IMR-90 (cell line): Measurements from ENCODE around the gene ZNF653. TPM values are rescaled to one million over a fixed set of nuclear protein-coding genes. Genes with fewer than 3 reads are reported as not detected.

Source experiments
- ATAC-seq: fragments of 200-7000 bp; cut with Tn5 transposase; 2 replicates; pipeline ENCODE4 v1.9.1; 2020; ENCODE audit warnings: low read depth, mild to moderate bottlenecking, moderate library complexity
- BruUV-seq: library from RNA; stranded (reverse); fragments of 400-500 nt; replicated peaks from 2 replicates; lab custom pipeline; 2021; lab: Mats Ljungman, UMichigan
- CTCF ChIA-PET: fragments of 300-600 bp; formaldehyde crosslinking; extraction: SDS; loops from one replicate; lab custom pipeline; 2021; ENCODE audit warnings: antibody characterized with exemption; lab: Yijun Ruan, JAX
- POLR2A ChIA-PET: fragments of 300-600 bp; sonication (Branson Sonifier 250); formaldehyde crosslinking; loops from one replicate; lab custom pipeline; 2022; ENCODE audit warnings: antibody characterized with exemption; ENCODE audit not compliant: unreplicated experiment; lab: Charles Lee
- DNase-seq: peaks from one replicate; pipeline ENCODE4 v3.0.0; 2013
- H2AFZ ChIP-seq: replicated peaks from 2 replicates; pipeline ENCODE3; 2013; ENCODE audit warnings: low read length, mild to moderate bottlenecking; ENCODE audit not compliant: poor library complexity
- H2AK5ac ChIP-seq: 2 replicates; pipeline ENCODE4 v1.6.1; 2013; ENCODE audit warnings: low read depth, low read length, inconsistent platforms
- H2AK9ac ChIP-seq: replicated peaks from 2 replicates; pipeline ENCODE3; 2013; ENCODE audit warnings: mild to moderate bottlenecking, low read depth, low read length, moderate library complexity; ENCODE audit not compliant: poor library complexity
- H2BK120ac ChIP-seq: 2 replicates; pipeline ENCODE4 v1.6.1; 2013; ENCODE audit warnings: low read depth, low read length, inconsistent platforms
- H2BK15ac ChIP-seq: 3 replicates; pipeline ENCODE4 v1.6.1; 2013; ENCODE audit warnings: low read depth, low read length, inconsistent platforms
- H2BK20ac ChIP-seq: 2 replicates; pipeline ENCODE4 v1.6.1; 2013; ENCODE audit warnings: low read depth, mild to moderate bottlenecking, inconsistent platforms, low read length, moderate library complexity
- H2BK5ac ChIP-seq: 2 replicates; pipeline ENCODE4 v1.6.1; 2013; ENCODE audit warnings: mild to moderate bottlenecking, low read depth, low read length, inconsistent platforms; ENCODE audit not compliant: poor library complexity, severe bottlenecking
- H3K14ac ChIP-seq: replicated peaks from 2 replicates; pipeline ENCODE4 v1.6.1; 2013; ENCODE audit warnings: low read depth, low read length, inconsistent platforms
- H3K18ac ChIP-seq: 2 replicates; pipeline ENCODE4 v1.6.1; 2013; ENCODE audit warnings: low read depth, low read length, control low read depth
- H3K23ac ChIP-seq: 2 replicates; pipeline ENCODE4 v1.6.1; 2013; ENCODE audit warnings: low read depth, low read length, inconsistent platforms
- H3K27ac ChIP-seq: 2 replicates; pipeline ENCODE4 v1.5.1; 2013; ENCODE audit warnings: mild to moderate bottlenecking, control low read depth, low read length; ENCODE audit not compliant: insufficient read depth
- H3K27me3 ChIP-seq: 2 replicates; pipeline ENCODE4 v1.6.1; 2013; ENCODE audit warnings: low read length; ENCODE audit not compliant: control insufficient read depth, insufficient read depth
- H3K36me3 ChIP-seq: 2 replicates; pipeline ENCODE4 v1.6.1; 2013; ENCODE audit warnings: low read length, mixed read lengths; ENCODE audit not compliant: control insufficient read depth, insufficient read depth
- H3K4ac ChIP-seq: 2 replicates; pipeline ENCODE4 v1.6.1; 2013; ENCODE audit warnings: low read depth, low read length, inconsistent platforms
- H3K4me1 ChIP-seq: 2 replicates; pipeline ENCODE4 v1.6.1; 2013; ENCODE audit warnings: low read length, mixed read lengths; ENCODE audit not compliant: control insufficient read depth, insufficient read depth
- H3K4me2 ChIP-seq: 2 replicates; pipeline ENCODE4 v1.6.1; 2013; ENCODE audit warnings: low read depth, mild to moderate bottlenecking, control low read depth, low read length, moderate library complexity
- H3K4me3 ChIP-seq: 2 replicates; pipeline ENCODE4 v1.5.1; 2013; ENCODE audit warnings: low read depth, mild to moderate bottlenecking, control low read depth, low read length, moderate library complexity; ENCODE audit not compliant: insufficient read depth
- H3K56ac ChIP-seq: 2 replicates; pipeline ENCODE4 v1.6.1; 2013; ENCODE audit warnings: low read length, inconsistent platforms; ENCODE audit not compliant: insufficient read depth; ENCODE audit errors: extremely low read depth
- H3K79me1 ChIP-seq, 2 experiments: 2 replicates each; pipeline ENCODE4 v1.6.1; 2013; ENCODE audit warnings: low read length in 2 of 2, inconsistent platforms in 1 of 2, low read depth in 1 of 2
- H3K9ac ChIP-seq: 2 replicates; pipeline ENCODE4 v1.6.1; 2013; ENCODE audit warnings: low read depth, low read length, control low read depth
- H3K9me1 ChIP-seq: 2 replicates; pipeline ENCODE4 v1.6.1; 2013; ENCODE audit warnings: low read length, inconsistent platforms; ENCODE audit not compliant: insufficient read depth
- H3K9me3 ChIP-seq: 2 replicates; pipeline ENCODE4 v1.6.1; 2013; ENCODE audit warnings: low read length; ENCODE audit not compliant: control insufficient read depth, insufficient read depth
- H4K20me1 ChIP-seq: 2 replicates; pipeline ENCODE4 v1.6.1; 2013; ENCODE audit warnings: low read length, inconsistent platforms; ENCODE audit not compliant: insufficient read depth
- H4K5ac ChIP-seq: 2 replicates; pipeline ENCODE4 v1.6.1; 2013; ENCODE audit warnings: mild to moderate bottlenecking, low read depth, low read length, control low read depth
- H4K8ac ChIP-seq, 2 experiments: 2 replicates each; pipeline ENCODE4 v1.6.1; 2013; ENCODE audit warnings: low read depth in 2 of 2, low read length in 2 of 2, control low read depth in 1 of 2, inconsistent platforms in 1 of 2
- H4K91ac ChIP-seq: 2 replicates; pipeline ENCODE4 v1.6.1; 2013; ENCODE audit warnings: low read depth, low read length, inconsistent platforms; ENCODE audit not compliant: insufficient read depth
- BHLHE40 ChIP-seq: fragments of 150-350 bp; IDR thresholded peaks from 2 replicates; pipeline ENCODE4 v1.6.1; 2016; ENCODE audit warnings: mild to moderate bottlenecking, low read depth, low read length
- CEBPB ChIP-seq: IDR thresholded peaks from 2 replicates; pipeline ENCODE4 v1.6.1; 2012; ENCODE audit warnings: low read depth, low read length, improper control_type of control experiment
- CHD1 ChIP-seq: IDR thresholded peaks from 2 replicates; pipeline ENCODE4 v1.6.1; 2012; ENCODE audit warnings: low read depth, low read length, improper control_type of control experiment
- CTCF ChIP-seq: conservative IDR thresholded peaks from 2 replicates; pipeline ENCODE4 v1.5.1; 2012; ENCODE audit warnings: mild to moderate bottlenecking, low read depth, low read length, improper control_type of control experiment
- FOS ChIP-seq: fragments of 150-350 bp; IDR thresholded peaks from 2 replicates; pipeline ENCODE4 v1.6.1; 2016; ENCODE audit warnings: low read depth, low read length
- MAFK ChIP-seq: IDR thresholded peaks from 2 replicates; pipeline ENCODE4 v1.6.1; 2012; ENCODE audit warnings: low read depth, low read length, improper control_type of control experiment
- MAZ ChIP-seq: IDR thresholded peaks from 2 replicates; pipeline ENCODE4 v1.6.1; 2012; ENCODE audit warnings: low read depth, mild to moderate bottlenecking, low read length, improper control_type of control experiment, moderate library complexity, borderline replicate concordance
- MXI1 ChIP-seq: IDR thresholded peaks from 2 replicates; pipeline ENCODE4 v1.6.1; 2012; ENCODE audit warnings: low read depth, mild to moderate bottlenecking, low read length, moderate library complexity, borderline replicate concordance
- NFE2L2 ChIP-seq: fragments of 150-350 bp; IDR thresholded peaks from 2 replicates; pipeline ENCODE4 v1.6.1; 2016; ENCODE audit warnings: low read depth, mild to moderate bottlenecking, low read length
- POLR2A ChIP-seq: IDR thresholded peaks from 2 replicates; pipeline ENCODE4 v1.6.1; 2012; ENCODE audit warnings: mild to moderate bottlenecking, low read depth, low read length
- RAD21 ChIP-seq: IDR thresholded peaks from 2 replicates; pipeline ENCODE4 v1.6.1; 2012; ENCODE audit warnings: low read length, improper control_type of control experiment
- RCOR1 ChIP-seq: IDR thresholded peaks from 2 replicates; pipeline ENCODE4 v1.6.1; 2012; ENCODE audit warnings: mild to moderate bottlenecking, low read length, improper control_type of control experiment; ENCODE audit not compliant: insufficient replicate concordance
- RFX5 ChIP-seq: IDR thresholded peaks from 2 replicates; pipeline ENCODE4 v1.8.0; 2012; ENCODE audit warnings: low read depth, mild to moderate bottlenecking, low read length, moderate library complexity
- SMC3 ChIP-seq: fragments of 150-350 bp; IDR thresholded peaks from 2 replicates; pipeline ENCODE4 v1.6.1; 2016; ENCODE audit warnings: low read depth, mild to moderate bottlenecking, antibody characterized with exemption, low read length, moderate library complexity
- USF2 ChIP-seq: fragments of 150-350 bp; IDR thresholded peaks from 2 replicates; pipeline ENCODE4 v1.6.1; 2017; ENCODE audit warnings: mild to moderate bottlenecking, antibody characterized with exemption, low read length, low read depth
- WGBS, 2 experiments: methylation state at CpG; one replicate each; pipeline versions ENCODE4 v1.1.5 to v1.1.7; 2013; ENCODE audit warnings: missing lambda C conversion rate in 2 of 2; ENCODE audit not compliant: insufficient read length in 1 of 2; ENCODE audit errors: extremely low coverage in 2 of 2; 5-methylcytosine and 5-hydroxymethylcytosine counted together
- dilution Hi-C: fragments of 300-500 bp; cut with HindIII; formaldehyde crosslinking; loops from one replicate; pipeline ENCODE4 v1.14.3; 2018; ENCODE audit warnings: low sequenced_read_pairs; ENCODE audit not compliant: unreplicated experiment
- in situ Hi-C: fragments of 300-500 bp; cut with MboI; formaldehyde crosslinking; loops from 3 replicates; pipeline ENCODE4 v1.14.3; 2019; ENCODE audit warnings: low sequenced_read_pairs, inconsistent platforms, mixed read lengths
- intact Hi-C: fragments of 100-400 bp; cut with micrococcal nuclease; formaldehyde crosslinking; loops from 2 replicates; pipeline ENCODE4 v1.10.0; 2022
- polyA plus RNA-seq, 3 experiments: library from polyadenylated mRNA; depleted of rRNA; stranded (reverse); fragments of >200 nt; gene quantifications; 2 replicates each; pipeline ENCODE4 v1.2.3, GENCODE V29; 2012; ENCODE audit warnings: low replicate concordance in 1 of 3
- total RNA-seq: library from RNA; depleted of rRNA; stranded (reverse); fragments of >200 nt; gene quantifications from 2 replicates; pipeline ENCODE4 v1.2.3, GENCODE V29; 2012
- TF ChIP-seq, protein P1 (sequence below): fragments of 150-350 bp; IDR thresholded peaks from 2 replicates; pipeline ENCODE4 v1.6.1; 2016; ENCODE audit warnings: low read depth, mild to moderate bottlenecking, low read length, moderate library complexity, borderline replicate concordance

ZNF653 gene
- total and polyA plus RNA-seq, 2 of the 4 experiments (the other 2 are of a cell fraction) = 3.9 to 9.0 TPM

- no peak overlapping the region for H3K27ac ChIP-seq
- POLR2A ChIA-PET = no interaction called here
- no peak for DNase-seq
- H3K79me1 ChIP-seq = no peaks in the 10 kb centered on the region
- H3K9ac ChIP-seq = no peak overlapping the region
- H4K5ac ChIP-seq = no peak overlapping the region
- H3K4me3 ChIP-seq = no peak overlapping the region
- H3K9me3 ChIP-seq = no peaks in the 10 kb centered on the region
- H3K4me2 ChIP-seq = no peak overlapping the region
- dilution Hi-C loops = no loop called here
- H3K36me3 ChIP-seq = peaks cover 42% of the 10 kb centered on the region
- intact Hi-C loops = no loop called here
- no peak overlapping the region for H3K14ac ChIP-seq
- H3K18ac ChIP-seq = no peak overlapping the region
- peaks cover 6% of the 10 kb centered on the region; the same call in 1 of the 2 replicates for H4K20me1 ChIP-seq
- no peak for TF ChIP-seq CTCF
- TF ChIP-seq BHLHE40 = no peak
- no peak for TF ChIP-seq RFX5
- TF ChIP-seq, protein P1, sequence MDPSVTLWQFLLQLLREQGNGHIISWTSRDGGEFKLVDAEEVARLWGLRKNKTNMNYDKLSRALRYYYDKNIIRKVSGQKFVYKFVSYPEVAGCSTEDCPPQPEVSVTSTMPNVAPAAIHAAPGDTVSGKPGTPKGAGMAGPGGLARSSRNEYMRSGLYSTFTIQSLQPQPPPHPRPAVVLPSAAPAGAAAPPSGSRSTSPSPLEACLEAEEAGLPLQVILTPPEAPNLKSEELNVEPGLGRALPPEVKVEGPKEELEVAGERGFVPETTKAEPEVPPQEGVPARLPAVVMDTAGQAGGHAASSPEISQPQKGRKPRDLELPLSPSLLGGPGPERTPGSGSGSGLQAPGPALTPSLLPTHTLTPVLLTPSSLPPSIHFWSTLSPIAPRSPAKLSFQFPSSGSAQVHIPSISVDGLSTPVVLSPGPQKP = no peak
- no peak for TF ChIP-seq CHD1
- no peak for TF ChIP-seq POLR2A
- TF ChIP-seq MAFK = no peak
- no peak for TF ChIP-seq NFE2L2
- no peak for TF ChIP-seq USF2
- TF ChIP-seq FOS = no peak
- TF ChIP-seq CEBPB = no peak
- no peak for TF ChIP-seq RCOR1
- TF ChIP-seq RAD21 = no peak
- TF ChIP-seq SMC3 = no peak
- no peak for TF ChIP-seq MXI1
- TF ChIP-seq MAZ = no peak
- CTCF ChIA-PET = no interaction called here
- no peak overlapping the region for H2AK9ac ChIP-seq
- no peak overlapping the region for H2BK5ac ChIP-seq
- no peak overlapping the region for H4K8ac ChIP-seq
- no peak overlapping the region for H2AK5ac ChIP-seq
- BruUV-seq = no TSS peak
- no peaks in the 10 kb centered on the region for H3K9me1 ChIP-seq
- H3K27me3 ChIP-seq = no peaks in the 10 kb centered on the region
- no peaks in the 10 kb centered on the region for H3K4me1 ChIP-seq
- in situ Hi-C loops = no loop called here
- H2AFZ ChIP-seq = no peak overlapping the region
- H4K91ac ChIP-seq = no peak overlapping the region
- H2BK15ac ChIP-seq = no peak overlapping the region
- no peak overlapping the region for H2BK20ac ChIP-seq
- H3K56ac ChIP-seq = no peak overlapping the region
- no peak overlapping the region for H3K23ac ChIP-seq
- H2BK120ac ChIP-seq = no peak overlapping the region
- H3K4ac ChIP-seq = no peak overlapping the region
- WGBS, 2 experiments = 94% methylated on average over 6 of the region's 14 CpGs; no CpG with 5 or more reads in 1 of the 2 experiments
- no peak for ATAC-seq
Measured at GRCh38 chr19:11547929-11548700, 42.5 kb upstream of the ZNF653 start.
